ENCODE measurements around the gene NRIP1.

The NRIP1 gene, protein sequence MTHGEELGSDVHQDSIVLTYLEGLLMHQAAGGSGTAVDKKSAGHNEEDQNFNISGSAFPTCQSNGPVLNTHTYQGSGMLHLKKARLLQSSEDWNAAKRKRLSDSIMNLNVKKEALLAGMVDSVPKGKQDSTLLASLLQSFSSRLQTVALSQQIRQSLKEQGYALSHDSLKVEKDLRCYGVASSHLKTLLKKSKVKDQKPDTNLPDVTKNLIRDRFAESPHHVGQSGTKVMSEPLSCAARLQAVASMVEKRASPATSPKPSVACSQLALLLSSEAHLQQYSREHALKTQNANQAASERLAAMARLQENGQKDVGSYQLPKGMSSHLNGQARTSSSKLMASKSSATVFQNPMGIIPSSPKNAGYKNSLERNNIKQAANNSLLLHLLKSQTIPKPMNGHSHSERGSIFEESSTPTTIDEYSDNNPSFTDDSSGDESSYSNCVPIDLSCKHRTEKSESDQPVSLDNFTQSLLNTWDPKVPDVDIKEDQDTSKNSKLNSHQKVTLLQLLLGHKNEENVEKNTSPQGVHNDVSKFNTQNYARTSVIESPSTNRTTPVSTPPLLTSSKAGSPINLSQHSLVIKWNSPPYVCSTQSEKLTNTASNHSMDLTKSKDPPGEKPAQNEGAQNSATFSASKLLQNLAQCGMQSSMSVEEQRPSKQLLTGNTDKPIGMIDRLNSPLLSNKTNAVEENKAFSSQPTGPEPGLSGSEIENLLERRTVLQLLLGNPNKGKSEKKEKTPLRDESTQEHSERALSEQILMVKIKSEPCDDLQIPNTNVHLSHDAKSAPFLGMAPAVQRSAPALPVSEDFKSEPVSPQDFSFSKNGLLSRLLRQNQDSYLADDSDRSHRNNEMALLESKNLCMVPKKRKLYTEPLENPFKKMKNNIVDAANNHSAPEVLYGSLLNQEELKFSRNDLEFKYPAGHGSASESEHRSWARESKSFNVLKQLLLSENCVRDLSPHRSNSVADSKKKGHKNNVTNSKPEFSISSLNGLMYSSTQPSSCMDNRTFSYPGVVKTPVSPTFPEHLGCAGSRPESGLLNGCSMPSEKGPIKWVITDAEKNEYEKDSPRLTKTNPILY (N-terminal part only)

DNA sequence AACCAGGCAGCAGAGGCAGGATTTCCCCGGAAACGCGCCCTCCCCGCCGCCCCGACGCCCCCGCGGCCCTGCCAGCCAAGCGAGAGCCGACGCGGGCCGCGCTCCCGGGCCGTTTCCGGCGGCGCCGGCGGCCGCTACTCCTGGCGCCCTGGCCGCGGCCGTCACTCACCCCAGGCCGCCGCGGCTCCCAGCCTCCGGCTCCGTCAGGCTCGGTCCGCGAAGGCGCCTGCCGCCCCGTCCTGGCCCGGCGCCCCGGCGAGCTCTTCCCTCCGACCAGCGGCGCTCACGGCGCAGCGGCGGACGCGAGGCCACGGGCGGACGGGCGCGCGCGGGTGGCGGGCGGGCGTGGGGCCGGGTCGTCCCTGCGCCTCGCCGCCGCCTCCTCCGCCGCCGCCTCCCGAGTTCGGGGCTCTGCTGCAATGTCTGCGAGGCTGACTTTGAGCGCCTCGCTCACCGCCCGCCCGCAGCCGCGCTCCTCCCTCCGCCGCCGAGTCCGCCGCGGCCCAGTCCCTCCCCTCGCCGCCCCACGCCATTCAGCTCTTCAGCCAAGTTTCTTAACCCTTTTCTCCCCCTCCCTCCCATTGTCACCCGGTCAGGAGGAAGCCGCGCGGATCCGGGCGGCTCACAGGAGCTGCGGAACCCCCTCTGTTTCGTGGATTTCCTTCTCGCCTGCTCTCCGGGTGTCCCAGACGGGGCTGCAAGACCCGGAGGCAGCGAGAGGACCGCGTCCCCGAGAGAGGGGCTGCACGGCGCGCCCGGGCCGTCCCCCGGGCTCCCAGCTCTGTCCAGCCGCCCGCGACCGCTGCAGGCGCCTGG is at the start of gene NRIP1:
Gene NRIP1, minus strand, starts transcription at position 425 of the 816 bp plus-strand sequence. CDS start 96,808 bp downstream, outside the sequence.
- DNase-seq: no peak

DNA sequence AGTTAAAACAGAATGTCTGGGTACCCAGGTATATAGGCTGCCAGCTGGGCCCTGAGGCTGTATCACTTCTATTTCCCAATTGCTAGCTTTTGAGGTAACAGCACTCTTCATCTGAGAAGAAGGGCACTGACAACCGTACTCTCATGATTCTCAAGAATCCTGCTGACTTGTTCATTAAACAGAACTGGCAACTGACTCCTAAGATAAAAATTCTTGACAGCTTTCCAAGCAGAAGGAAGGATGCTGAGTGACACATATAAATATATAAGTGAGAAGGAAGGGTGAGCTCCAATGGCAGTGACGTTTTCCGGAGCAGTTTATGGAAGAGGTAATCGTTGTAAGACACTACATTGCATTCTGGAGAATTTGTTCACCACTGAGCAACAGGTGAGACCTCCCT is 48.1 kb upstream of the NRIP1 start:
- DNase-seq: no peak

DNA sequence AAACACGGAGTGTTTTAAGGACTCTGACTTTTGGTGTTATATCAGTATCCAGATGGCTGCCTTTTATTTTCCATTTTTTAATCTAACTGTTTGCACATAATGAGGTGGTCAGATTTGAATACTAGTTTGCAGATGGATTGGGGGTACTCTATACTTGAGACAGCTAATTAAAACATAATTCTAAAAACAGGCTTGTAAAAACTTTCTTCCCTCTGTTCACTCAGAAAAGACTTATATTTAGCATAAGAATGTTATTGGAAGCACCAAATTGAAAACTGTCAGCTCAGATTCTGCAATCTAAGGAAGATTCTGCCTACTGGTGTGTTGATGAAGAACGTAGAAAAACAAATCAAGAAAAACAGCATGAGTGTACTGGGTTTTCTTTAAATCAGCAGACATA is 44.0 kb upstream of the NRIP1 start:
- no peak for DNase-seq

DNA sequence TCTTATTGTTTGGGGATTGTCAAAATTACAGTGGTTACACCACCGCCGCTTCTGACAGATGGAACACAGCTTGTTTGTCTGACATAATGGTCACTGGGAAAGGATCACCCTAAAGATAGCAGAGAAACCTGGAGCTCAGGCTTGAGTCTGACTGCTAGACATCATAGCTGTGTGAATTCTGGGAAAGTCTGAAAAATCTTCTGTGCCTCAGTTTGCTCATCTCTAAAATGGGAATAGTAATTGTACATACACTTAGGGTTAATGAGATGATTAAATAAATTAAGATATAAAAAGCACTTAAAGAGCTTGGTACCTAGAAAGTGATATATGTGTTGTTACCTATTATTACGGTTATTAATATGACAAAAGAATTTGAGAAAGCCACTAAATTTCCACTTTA is 39.7 kb upstream of the NRIP1 start:
- no peak for DNase-seq

DNA sequence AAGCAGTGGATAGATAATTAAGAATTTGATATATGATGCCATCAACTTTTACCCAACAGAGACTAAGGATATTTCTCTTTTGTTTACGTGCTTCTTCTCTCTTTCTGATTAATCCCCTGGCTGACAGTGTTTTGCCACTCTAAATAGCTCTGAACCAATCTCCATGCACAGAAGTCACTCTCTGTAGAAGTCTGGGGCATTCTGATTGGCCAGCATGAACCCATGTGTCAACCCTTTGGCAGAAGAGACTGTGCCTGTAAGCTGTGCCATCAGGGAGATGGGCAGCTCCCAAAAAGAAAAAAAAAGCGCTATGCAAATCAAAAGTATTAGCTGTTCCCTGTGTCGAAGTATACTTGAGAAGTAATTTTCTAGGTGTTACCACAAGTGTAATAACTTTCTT is 34.1 kb upstream of the NRIP1 start:
- no peak for DNase-seq

DNA sequence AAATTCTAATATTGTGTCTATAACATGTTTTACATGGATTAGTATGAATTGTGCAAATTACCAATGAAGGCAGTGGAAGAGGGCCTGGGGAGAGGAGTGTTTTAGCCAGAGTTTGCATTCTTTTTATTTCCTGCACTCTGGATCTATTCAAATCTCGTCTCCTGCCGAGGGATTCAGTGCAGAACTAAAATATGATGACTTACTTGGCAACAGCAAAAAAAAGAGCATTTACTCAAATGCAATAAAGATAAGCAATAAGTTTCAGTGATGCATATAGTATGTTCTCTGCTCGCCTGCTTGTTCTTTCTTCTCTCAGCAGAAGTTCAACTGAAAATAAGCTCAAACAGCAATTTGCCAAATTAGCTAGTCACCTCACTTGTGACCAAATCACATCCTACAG is 33.4 kb upstream of the NRIP1 start:
- DNase-seq: no peak

DNA sequence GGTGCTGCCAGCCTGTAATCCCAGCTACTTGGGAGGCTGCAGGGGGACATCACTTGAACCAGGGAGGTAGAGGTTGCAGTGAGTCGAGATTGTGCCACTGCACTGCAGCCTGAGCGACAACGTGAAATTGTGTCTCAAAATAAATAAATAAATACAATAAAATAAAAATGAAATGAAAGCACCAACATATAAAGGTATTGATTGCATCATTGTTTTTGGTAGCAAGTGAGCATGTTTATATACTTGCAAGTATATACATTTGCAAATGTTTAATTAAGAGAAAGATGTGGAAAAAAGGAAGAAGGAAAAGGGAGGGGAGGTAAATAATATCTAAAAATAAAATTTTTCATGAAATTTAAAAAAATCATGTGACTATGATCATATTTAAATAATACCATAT is 32.8 kb upstream of the NRIP1 start:
- DNase-seq: no peak

DNA sequence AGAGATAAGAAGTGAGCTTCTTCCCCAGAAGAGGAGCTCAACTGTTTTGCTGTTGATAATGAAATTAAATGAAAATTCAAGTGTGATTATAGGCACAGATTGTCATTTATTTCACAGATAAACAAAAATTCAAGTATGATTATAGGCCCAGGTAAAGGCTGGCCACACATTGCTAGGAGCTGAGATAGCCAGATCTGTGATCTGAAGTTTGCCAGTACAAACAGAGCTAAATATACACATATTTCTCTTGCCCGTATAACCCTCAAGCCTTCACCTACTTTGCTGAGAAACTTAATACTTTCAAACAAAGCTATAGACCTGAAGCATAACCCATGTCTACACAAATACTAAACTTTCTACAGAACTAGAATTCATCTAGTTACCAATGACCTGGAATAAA is 31.3 kb upstream of the NRIP1 start:
- DNase-seq: no peak

DNA sequence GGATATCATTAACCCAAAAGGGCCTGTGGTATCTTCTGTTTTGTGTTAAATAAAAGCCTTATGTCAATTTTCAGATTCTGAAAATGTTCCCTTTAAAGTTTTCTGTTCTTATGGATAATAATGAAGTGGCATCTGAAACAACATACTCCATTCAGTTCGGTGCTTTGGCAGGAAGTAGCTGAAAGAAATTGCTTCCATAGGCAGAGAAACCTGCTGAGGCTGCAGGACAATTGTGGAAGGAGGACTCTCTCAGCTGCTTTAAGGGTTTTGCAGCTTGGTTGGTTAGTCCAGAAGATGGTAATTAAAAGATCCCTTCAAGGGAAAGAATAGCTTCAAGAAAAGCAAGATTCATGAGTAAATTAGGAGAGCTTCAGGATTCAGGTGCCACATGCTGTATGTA is 30.5 kb upstream of the NRIP1 start:
- DNase-seq: no peak

DNA sequence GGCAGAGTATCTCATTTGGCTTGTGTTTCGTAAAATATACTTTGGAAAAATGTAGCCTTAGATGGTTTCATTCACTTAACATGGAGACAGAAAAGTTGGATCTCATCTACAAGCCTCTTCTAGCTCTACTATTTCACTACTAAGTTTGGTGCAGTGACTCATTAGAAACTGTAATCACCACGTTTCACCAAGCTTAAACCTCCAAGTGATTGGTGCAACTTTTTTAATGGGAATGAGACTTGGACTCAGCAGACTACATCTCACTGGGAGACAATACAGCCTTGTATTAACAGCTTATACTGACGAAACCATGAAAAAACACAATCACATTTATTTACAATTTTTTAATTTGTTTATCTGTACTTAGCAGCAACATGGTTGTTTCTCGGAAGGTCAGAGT is 29.9 kb upstream of the NRIP1 start:
- DNase-seq: no peak

DNA sequence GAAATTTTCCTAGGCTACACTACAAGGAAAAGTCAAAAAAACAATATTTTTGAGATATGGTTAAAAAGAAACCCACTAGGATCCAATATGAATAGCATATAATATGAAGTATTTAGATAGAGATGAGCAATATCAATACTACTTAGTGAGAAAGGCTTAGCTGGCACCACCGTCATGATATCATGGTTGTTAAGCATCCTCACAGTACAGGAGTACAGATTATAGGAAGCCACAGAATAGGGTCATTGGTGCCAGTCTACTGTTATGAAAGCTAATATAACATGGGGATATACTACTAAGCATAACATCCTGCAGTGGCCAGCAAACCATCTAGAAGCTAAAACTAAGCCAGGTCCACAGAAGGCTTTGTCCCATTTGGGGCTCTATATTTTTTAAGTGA is 28.4 kb upstream of the NRIP1 start:
- no peak for DNase-seq

DNA sequence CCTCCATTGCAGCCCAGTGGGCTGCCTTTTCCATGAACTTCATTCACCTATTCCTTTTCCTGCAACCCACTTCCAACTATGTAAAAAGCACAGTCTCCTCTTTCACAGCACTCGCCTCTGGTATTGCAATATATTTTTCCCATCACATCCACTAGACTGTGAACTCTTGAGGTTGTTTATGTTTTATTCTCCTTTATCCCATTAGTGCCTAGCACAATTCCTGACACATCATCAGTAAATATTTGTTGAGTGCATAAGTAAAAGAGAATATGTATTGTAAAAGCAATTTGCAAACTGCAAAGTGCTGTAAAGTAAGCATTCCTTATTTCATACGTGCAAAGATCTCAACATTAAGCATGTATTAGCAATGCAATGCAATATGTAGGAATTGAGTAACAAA is 27.9 kb upstream of the NRIP1 start:
- no peak for DNase-seq

DNA sequence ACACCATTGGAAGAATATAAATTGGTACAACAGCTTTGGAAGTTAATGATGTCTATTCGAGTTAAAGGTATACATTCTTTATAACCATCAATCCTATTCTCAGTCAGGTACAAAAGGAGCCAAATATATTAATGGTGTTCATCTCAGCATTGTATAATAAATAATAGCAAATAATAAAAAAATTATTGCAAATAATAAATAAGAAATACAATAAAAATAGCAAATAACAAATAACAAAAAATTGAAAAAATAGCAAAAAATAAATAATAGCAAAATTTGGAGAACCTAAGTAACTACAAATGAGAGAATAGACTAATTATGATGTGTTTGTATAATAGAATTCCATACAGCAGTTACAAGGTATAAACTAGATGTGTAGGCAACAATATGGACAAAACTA is 25.6 kb upstream of the NRIP1 start:
- no peak for DNase-seq

DNA sequence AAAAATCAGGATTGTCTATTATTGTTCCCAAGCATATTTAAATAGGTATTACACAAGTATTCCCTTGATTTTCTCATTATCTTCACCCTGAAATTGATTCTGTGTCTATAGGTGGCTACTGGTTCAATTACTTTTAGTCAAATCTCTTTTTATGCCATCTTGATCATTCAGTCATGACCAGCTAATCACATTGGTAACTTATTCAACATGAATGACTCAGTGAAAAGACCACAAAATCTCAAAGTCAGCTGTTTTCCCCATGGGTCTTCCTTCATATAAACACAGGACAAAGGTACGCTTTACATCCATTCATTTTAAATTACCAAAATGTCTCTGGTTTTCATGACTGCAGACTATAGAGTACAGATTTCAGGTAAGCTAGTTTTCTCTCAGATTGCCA is 23.7 kb upstream of the NRIP1 start:
- no peak for DNase-seq

DNA sequence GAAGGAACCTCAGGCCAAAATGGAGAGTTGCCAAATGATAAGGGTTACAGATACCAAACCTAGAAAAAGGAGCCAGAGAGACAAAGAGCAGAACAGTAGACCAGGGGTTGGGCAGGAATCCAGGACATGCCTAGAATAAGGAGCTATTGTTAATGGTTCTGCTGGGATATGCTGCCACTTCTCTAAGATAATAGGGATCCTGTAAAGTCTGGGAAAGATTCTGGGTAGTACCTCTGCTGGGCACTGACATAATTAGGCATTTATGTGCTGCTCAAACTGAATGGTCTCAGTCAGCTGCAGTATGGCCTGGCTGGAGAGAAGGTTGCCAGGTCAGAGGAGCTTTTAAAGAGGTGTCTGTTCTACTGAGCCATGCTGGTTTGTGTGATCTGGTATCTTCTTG is 19.9 kb upstream of the NRIP1 start:
- DNase-seq: no peak

DNA sequence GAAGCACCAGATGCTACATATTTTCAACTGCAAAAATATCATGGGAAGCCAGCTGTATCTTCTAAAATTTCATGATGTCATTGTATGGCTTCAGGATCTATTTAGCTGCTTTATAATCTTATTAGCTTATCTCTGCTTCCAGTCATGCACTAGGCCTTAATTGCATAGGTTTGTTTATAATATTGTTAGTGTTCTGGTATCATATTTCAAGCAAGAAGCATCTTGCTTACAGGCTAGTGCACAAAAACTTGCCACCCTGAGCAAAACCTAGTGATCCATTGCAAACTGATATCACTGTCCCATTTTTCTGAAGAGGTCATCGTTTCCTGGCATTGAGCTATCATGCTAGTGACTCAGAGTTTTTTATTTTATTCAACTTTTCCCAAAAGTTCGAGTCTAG is 15.7 kb upstream of the NRIP1 start:
- DNase-seq: no peak

DNA sequence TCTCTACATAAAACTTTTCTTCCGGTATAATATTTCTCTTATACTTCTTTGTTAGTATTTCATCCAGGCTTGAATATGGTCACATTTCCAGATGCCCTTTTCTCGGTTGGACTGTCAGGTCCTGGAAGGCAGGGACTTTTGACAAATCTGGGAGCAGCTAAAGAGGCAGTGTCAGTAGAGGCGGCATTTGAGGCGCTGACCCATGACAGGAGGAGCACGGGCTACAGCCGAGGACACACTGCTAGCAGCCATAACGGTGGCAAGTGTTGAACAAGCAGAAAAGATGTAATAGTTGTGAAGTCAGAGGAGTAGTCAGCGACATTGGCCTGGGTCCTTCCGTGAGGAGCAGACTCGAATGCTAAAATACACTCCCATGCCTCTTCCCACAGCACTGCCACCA is 14.5 kb upstream of the NRIP1 start:
- no peak for DNase-seq

DNA sequence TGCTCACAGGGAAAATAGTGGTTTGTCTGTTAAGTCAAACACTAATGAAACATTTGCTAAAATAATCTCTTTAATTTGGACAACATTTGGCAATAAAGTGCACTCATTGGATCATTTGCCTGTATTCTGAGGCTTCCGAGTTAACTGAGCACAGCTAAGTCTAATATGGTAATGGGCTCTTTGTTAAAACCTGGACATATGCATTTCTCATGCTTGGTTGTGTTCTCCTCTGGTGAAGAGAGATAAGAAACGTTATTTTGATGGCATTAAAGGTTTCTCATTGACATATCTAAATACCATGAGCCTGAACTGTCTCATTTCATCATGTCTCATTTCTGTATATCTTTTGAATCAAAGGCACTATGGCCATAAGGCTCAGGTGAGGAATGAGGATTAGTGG is 13.4 kb upstream of the NRIP1 start:
- DNase-seq: no peak

DNA sequence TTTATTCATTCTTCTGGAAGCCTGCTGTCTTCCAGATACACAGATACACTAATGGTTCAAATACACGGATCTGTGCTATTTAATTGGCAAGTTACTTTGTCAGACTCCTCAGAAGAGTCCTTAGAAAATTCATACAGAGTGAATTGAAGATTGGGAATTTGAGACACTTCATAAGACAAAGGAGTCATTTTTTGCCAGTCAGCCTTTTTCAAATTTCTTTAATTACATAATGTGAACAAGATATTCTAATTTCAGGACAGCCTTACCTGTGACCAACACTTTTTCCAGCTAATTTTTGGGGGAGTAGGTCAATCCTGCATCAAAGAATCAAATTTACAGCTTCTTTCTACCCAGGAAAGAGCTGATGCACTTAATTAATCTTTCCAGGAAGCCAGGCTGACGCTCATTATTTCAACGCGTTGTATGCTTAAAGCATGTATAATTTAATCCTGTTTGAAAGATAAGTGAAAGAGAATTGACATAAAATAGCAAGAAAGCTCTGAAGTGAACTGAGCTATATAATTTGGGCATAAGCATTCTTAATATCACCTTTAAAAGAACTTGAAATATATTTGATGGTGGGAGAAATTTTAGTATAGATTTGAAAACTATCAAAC is 12.8 kb upstream of the NRIP1 start:
- no peak for DNase-seq

DNA sequence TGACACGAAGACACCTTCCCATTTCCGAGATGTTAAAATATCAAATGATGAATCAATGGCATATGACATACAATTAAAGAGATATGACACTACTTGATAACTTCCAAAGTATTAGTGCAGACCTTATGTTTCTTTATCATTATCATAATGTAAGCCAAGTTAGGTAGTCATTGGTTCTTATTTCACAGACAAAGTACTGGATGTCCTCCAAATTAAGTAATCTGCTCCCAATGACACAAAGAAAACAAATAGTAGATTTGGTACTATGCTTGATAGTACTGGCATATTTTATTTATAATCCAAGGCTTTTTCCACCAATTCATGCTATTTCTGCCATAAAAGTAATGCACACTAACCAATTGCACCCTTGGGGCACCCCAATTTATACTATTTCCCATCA is 11.9 kb upstream of the NRIP1 start:
- DNase-seq: no peak

DNA sequence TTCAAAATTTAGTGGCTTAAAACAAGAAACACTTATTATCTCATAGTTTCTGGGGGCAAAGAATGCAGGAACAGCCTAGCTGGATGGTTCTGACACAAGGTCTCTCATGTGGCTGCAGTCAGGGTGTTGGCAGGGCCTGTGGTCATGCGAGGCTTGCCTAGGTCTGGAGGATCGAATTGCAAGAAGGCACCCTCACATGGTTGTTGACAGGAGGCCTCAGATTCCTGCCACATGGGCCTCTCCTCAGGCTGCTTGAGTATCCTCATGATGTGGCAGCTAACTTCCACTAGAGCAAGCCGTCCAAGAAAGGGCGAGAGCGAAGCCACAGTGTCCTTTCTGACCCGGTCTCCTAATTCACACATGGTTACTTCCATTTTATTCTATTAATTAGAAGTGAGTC is 6.2 kb upstream of the NRIP1 start:
- no peak for DNase-seq

DNA sequence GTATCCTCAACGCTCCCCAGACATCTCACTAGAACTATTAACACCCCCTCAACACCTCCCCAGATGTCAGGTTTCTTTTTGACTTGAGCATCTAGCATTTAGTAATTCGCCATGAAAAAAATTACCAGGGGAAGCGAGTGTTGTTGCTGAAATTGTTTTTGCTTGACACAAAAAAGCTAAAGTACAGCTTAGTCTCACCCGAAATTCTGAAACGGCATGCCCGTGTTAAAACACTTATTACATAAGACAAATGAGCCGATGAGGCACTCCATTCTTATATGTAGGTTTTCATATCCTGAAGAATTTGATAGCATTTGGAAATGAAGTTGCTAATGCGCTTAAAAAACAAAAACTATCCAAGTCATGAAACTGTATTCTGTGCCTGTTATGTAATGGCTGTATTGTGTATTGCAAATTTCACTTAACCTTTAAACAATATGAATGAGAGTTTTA is 1.3 kb upstream of the NRIP1 start:
- no peak for DNase-seq

Measured in NCI-H2171 (cell line).